Smooth muscle cell (in vitro differentiated cells): ENCODE measurements around the gene GRM2. TPM values are rescaled to one million over a fixed set of nuclear protein-coding genes. Genes with fewer than 3 reads are reported as not detected.

ENCODE experiments used
- DNase-seq: peaks from one replicate; lab custom pipeline; 2025; ENCODE audit not compliant: unreplicated experiment; lab: John Stamatoyannopoulos, UW
- H2AFZ ChIP-seq: fragments of 200-600 bp; sonication (generic); 2 replicates; pipeline ENCODE4 v1.6.0; 2016; ENCODE audit warnings: antibody characterized with exemption, low read depth, mild to moderate bottlenecking
- H3F3A ChIP-seq: fragments of 200-600 bp; sonication (generic); 2 replicates; pipeline ENCODE4 v1.6.0; 2017; ENCODE audit warnings: antibody characterized with exemption, low read depth
- H3K27ac ChIP-seq: fragments of 200-600 bp; sonication (generic); 2 replicates; pipeline ENCODE4 v1.5.1; 2016; ENCODE audit warnings: low read depth, mild to moderate bottlenecking
- H3K27me3 ChIP-seq: fragments of 200-600 bp; sonication (generic); 2 replicates; pipeline ENCODE4 v1.6.1; 2016; ENCODE audit warnings: low read depth, mild to moderate bottlenecking
- H3K36me3 ChIP-seq: fragments of 200-600 bp; sonication (generic); 2 replicates; pipeline ENCODE4 v1.5.1; 2016; ENCODE audit warnings: low read depth
- H3K4me1 ChIP-seq: fragments of 200-600 bp; sonication (generic); 2 replicates; pipeline ENCODE4 v1.5.1; 2016; ENCODE audit warnings: low read depth
- H3K4me2 ChIP-seq: fragments of 200-600 bp; sonication (generic); 2 replicates; pipeline ENCODE4 v1.6.0; 2016; ENCODE audit warnings: mild to moderate bottlenecking
- H3K4me3 ChIP-seq: fragments of 200-600 bp; sonication (generic); 2 replicates; pipeline ENCODE4 v1.5.1; 2016; ENCODE audit warnings: mild to moderate bottlenecking
- H3K79me2 ChIP-seq: fragments of 200-600 bp; sonication (generic); 2 replicates; pipeline ENCODE4 v1.6.0; 2016; ENCODE audit warnings: low read depth, mild to moderate bottlenecking
- H3K9ac ChIP-seq: fragments of 200-600 bp; sonication (generic); 2 replicates; pipeline ENCODE4 v1.6.0; 2016; ENCODE audit warnings: low read depth
- H3K9me3 ChIP-seq: fragments of 200-600 bp; sonication (generic); replicated peaks from 2 replicates; pipeline ENCODE4 v1.5.1; 2016; ENCODE audit warnings: low read depth
- H4K20me1 ChIP-seq: fragments of 200-600 bp; sonication (generic); 2 replicates; pipeline ENCODE4 v1.6.0; 2016; ENCODE audit warnings: low read depth
- WGBS: methylation state at CpG from one replicate; pipeline ENCODE4 v1.1.7; 2016; ENCODE audit warnings: low lambda C conversion rate; 5-methylcytosine and 5-hydroxymethylcytosine counted together
- polyA plus RNA-seq: library from polyadenylated mRNA; unstranded; fragments of >200 nt; fragmentation: Nextera tagmentation; extraction: Ambion mirVana; gene quantifications from 2 replicates; pipeline ENCODE4 v1.2.1, GENCODE V29; 2016
- total RNA-seq: library from RNA; depleted of rRNA; stranded (reverse); fragments of >200 nt; gene quantifications from 2 replicates; pipeline ENCODE4 v1.2.3, GENCODE V29; 2014
- TF ChIP-seq, protein P1 (sequence below): fragments of 200-600 bp; sonication (generic); IDR thresholded peaks from 2 replicates; pipeline ENCODE4 v1.5.1; 2017; ENCODE audit warnings: borderline replicate concordance, mild to moderate bottlenecking, antibody characterized with exemption; ENCODE audit not compliant: insufficient read depth, poor library complexity, severe bottlenecking

Gene GRM2
- total and polyA plus RNA-seq, 2 experiments from 2014 or later = 0.63 to 0.65 TPM

DNA sequence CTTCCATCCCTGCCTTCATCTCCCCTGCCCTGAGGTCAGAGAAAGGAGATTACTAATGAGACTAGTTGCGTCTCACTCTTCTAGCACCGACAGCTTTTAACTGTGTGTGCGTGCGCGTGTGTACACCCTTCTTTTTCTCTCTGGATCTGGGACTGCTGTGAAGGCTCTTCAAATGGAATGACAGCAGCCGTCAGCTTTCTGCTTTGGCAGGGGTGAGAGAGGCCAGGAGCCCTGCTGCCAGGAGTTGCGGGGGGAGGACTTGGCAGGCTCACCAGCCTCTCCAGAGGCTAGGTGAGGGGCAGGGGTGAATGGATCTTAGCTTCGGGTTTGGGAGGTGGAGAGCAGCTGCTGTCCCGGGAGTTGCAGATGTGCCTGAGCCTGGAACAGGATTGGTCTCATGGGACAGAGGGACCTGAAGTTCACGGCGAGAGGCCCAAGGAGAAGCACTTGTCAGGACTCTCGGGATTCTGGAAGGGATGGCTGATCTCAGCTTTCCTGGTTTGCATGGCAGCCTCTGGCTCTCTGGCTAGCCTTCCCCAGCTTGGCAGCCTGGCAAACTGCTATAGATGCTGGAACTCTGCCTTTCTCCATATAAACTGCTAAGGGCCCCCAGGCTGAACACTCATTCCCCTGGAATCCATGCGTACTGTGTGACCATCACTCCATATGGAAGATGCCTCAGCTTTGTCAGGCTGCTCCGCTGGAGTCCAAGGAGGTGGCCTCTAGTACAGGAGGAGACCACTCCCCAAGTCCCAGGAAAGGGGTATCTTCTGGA, 19.2 kb upstream of the GRM2 start:
- no peak overlapping the region for H3K27ac ChIP-seq
- no peak overlapping the region for H2AFZ ChIP-seq
- DNase-seq = no peak
- no peaks in the 10 kb centered on the region for H3F3A ChIP-seq
- no peak overlapping the region for H3K9ac ChIP-seq
- H3K4me2 ChIP-seq = no peak overlapping the region
- peaks cover 25% of the 10 kb centered on the region for H4K20me1 ChIP-seq
- TF ChIP-seq, protein P1, sequence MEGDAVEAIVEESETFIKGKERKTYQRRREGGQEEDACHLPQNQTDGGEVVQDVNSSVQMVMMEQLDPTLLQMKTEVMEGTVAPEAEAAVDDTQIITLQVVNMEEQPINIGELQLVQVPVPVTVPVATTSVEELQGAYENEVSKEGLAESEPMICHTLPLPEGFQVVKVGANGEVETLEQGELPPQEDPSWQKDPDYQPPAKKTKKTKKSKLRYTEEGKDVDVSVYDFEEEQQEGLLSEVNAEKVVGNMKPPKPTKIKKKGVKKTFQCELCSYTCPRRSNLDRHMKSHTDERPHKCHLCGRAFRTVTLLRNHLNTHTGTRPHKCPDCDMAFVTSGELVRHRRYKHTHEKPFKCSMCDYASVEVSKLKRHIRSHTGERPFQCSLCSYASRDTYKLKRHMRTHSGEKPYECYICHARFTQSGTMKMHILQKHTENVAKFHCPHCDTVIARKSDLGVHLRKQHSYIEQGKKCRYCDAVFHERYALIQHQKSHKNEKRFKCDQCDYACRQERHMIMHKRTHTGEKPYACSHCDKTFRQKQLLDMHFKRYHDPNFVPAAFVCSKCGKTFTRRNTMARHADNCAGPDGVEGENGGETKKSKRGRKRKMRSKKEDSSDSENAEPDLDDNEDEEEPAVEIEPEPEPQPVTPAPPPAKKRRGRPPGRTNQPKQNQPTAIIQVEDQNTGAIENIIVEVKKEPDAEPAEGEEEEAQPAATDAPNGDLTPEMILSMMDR = no peak
- H3K4me3 ChIP-seq = no peak overlapping the region
- H3K9me3 ChIP-seq = no peaks in the 10 kb centered on the region
- no peaks in the 10 kb centered on the region for H3K27me3 ChIP-seq
- WGBS = 86% methylated on average over 14 of the region's 14 CpGs
- no peaks in the 10 kb centered on the region for H3K4me1 ChIP-seq
- no peaks in the 10 kb centered on the region for H3K36me3 ChIP-seq
- no peaks in the 10 kb centered on the region for H3K79me2 ChIP-seq

- DNase-seq = no peak
- no peaks in the 10 kb centered on the region for H3F3A ChIP-seq
- H3K27me3 ChIP-seq = no peaks in the 10 kb centered on the region
- no peak overlapping the region for H3K27ac ChIP-seq
- 98% methylated on average over 3 of the region's 3 CpGs for WGBS
- H2AFZ ChIP-seq = no peak overlapping the region
- TF ChIP-seq, protein P1 = no peak
- no peaks in the 10 kb centered on the region for H3K36me3 ChIP-seq
- no peaks in the 10 kb centered on the region for H3K9me3 ChIP-seq
- H3K4me3 ChIP-seq = no peak overlapping the region
- H3K4me1 ChIP-seq = no peaks in the 10 kb centered on the region
- no peak overlapping the region for H3K9ac ChIP-seq
- no peaks in the 10 kb centered on the region for H3K79me2 ChIP-seq
- H3K4me2 ChIP-seq = no peak overlapping the region
- peaks cover 19% of the 10 kb centered on the region for H4K20me1 ChIP-seq
Observed at GRCh38 chr3:51688206-51688600, 18.7 kb upstream of the GRM2 start.

- Histone ChIP-seq H3K36me3 (no peaks in the 10 kb centered on the region), H3K4me1 (no peaks in the 10 kb centered on the region), H3K79me2 (no peaks in the 10 kb centered on the region), H3K9ac (no peak overlapping the region), H3K4me2 (no peak overlapping the region), H3K27ac (no peak overlapping the region), H2AFZ (no peak overlapping the region), H3K27me3 (no peaks in the 10 kb centered on the region), H3K4me3 (no peak overlapping the region), H4K20me1 (peaks cover 24% of the 10 kb centered on the region), H3K9me3 (no peaks in the 10 kb centered on the region), H3F3A (no peaks in the 10 kb centered on the region)
- 93% methylated on average over 5 of the region's 5 CpGs for WGBS
- no peak for DNase-seq
- TF ChIP-seq, protein P1 = no peak
Observed at GRCh38 chr3:51691021-51691420, 15.8 kb upstream of the GRM2 start.

DNA sequence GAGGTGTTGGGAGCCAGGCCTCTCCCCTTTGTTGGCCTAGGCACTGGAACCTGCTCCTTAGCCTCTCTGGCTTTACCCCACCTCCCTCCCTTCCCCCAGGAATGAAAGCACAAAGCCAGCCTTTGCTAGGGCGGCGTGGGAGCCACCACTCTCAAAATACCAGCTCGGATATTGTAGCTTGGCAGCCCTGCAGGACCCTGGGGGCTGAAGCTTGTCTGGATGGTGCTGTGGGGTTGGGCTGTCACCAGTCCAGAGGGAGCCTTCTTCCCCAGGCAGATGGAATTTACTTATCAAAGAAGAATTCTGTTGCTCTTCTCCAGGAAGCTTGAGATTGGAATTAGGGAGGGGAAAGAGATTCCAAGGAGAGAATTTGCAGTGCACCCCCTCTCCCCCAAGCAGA, 14.9 kb upstream of the GRM2 start:
- Histone ChIP-seq H3K4me1 (no peaks in the 10 kb centered on the region), H3K27me3 (no peaks in the 10 kb centered on the region), H4K20me1 (peaks cover 29% of the 10 kb centered on the region), H3K79me2 (no peaks in the 10 kb centered on the region), H2AFZ (no peak overlapping the region), H3K4me2 (no peak overlapping the region), H3K27ac (no peak overlapping the region), H3F3A (no peaks in the 10 kb centered on the region), H3K9ac (no peak overlapping the region), H3K4me3 (no peak overlapping the region), H3K36me3 (no peaks in the 10 kb centered on the region), H3K9me3 (no peaks in the 10 kb centered on the region)
- 83% methylated on average over 3 of the region's 3 CpGs for WGBS
- DNase-seq = no peak
- TF ChIP-seq, protein P1 = no peak
